SU-DHL-6 (cell line): ENCODE data around the gene CCDC188.

Experiments used
- EZH2phosphoT487 ChIP-seq: fragments of 200-600 bp; sonication (generic), shearing (Covaris generic); conservative IDR thresholded peaks from 2 replicates; pipeline ENCODE4 v1.6.1; 2018; ENCODE audit warnings: mild to moderate bottlenecking, antibody characterized with exemption, low read length, moderate library complexity, mixed read lengths
- TF ChIP-seq, protein P1 (sequence below): fragments of 200-600 bp; sonication (generic); IDR thresholded peaks from one replicate; pipeline ENCODE4 v1.5.1; 2017; ENCODE audit warnings: antibody characterized with exemption, mild to moderate bottlenecking, low read length, moderate library complexity; ENCODE audit not compliant: insufficient read depth, poor library complexity, severe bottlenecking

DNA sequence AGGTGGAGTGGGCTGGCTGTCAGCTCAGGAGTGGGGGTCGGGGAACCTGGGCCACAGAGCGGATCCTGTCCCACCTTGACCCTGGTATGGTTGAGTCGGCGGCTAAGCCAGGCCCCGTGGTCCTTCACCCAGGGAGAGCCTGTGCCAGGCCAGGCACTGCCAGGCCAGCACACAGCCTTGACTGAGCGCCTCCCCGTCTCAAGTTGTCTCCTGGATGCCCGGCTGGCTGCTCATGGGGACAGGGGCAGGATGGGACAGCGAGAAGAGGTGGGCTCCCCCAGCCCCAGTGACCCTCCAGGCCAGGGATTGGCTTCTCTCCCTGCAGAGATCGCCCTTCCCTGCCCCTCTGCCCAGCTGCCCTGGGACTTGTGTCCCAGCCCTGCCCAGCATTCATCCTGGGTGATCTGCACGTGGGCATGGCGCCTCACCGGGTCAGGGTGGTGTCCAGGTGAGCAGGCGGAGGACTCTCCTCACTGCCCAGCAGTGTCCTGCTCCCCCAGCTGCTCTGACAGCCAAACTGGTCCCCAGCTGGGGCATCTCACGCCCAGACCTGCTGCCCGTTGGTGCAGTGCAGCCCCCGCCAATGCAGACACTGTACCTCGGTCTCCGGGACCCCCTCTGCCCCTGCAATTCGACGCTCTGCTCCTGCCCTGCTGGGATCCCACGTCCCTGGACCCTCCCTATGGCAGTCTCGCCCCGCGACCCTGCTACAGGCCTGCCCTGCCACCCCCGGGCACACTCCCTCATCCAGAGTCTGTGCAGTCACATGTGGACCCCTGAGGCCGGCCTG lies 28.8 kb upstream of the CCDC188 start:
- TF ChIP-seq, protein P1, sequence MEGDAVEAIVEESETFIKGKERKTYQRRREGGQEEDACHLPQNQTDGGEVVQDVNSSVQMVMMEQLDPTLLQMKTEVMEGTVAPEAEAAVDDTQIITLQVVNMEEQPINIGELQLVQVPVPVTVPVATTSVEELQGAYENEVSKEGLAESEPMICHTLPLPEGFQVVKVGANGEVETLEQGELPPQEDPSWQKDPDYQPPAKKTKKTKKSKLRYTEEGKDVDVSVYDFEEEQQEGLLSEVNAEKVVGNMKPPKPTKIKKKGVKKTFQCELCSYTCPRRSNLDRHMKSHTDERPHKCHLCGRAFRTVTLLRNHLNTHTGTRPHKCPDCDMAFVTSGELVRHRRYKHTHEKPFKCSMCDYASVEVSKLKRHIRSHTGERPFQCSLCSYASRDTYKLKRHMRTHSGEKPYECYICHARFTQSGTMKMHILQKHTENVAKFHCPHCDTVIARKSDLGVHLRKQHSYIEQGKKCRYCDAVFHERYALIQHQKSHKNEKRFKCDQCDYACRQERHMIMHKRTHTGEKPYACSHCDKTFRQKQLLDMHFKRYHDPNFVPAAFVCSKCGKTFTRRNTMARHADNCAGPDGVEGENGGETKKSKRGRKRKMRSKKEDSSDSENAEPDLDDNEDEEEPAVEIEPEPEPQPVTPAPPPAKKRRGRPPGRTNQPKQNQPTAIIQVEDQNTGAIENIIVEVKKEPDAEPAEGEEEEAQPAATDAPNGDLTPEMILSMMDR = no peak
- no peak for TF ChIP-seq EZH2phosphoT487
